ENCODE measurements around the gene GPN2.

GPN2 gene

DNA sequence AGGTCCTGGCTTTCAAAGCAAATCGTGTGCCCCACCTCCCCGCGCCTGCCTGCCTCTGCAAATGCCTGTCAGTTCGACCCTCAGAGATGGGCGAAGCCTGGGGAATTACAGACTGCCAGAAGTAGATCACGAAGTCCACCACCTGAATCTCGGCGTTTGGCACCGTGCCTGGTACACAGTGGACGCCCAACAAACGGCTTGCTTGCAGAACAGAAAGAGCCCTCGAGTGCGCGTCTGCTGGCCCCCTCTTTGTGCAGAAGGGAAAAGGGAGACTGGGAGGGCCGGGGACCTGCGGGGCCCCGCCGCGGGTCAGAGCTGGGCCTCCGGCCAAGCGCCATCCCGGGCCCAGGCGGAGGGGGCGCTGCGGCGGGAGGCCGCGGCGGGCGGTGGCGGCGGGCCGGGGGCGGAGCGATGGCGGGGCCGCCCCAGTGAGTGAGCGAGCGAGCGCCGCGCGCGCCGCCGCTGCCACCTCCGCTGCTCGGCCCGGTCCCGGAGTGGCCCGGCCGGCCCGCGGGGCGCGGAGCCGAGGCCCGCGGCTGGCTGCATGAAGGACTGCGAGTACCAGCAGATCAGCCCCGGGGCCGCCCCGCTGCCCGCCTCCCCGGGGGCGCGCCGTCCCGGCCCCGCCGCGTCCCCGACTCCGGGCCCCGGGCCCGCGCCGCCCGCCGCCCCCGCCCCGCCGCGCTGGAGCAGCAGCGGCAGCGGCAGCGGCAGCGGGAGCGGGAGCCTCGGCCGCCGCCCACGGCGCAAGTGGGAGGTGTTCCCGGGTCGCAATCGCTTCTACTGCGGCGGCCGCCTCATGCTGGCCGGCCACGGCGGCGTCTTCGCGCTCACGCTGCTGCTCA, 63.6 kb downstream of the GPN2 start, which contains the start of gene ZDHHC18:
Gene ZDHHC18 (plus strand): TSS at position 428 of the 845 bp plus-strand sequence. CDS start 117 bp downstream, at position 545.
- ChIA-PET POLR2A (interaction anchor here (0.5 to 1.0 kb wide), 7 partner anchors 15 to 40 kb away, joined by 3 to 8 read pairs (median 3); no protein-coding TSS in a partner anchor), CTCF (interaction anchor here (1.0 kb wide), 1 partner anchor 40 kb away, joined by 3 read pairs; no protein-coding TSS in a partner anchor)
- peak; percentile 67 for TF ChIP-seq L3MBTL2 (conservative IDR thresholded peaks at IDR 0.05)
- no peak for TF ChIP-seq ZNF384 (IDR thresholded peaks at IDR 0.05)
- no peak for TF ChIP-seq TARDBP (IDR thresholded peaks at IDR 0.05)
- TF ChIP-seq NFRKB (IDR thresholded peaks at IDR 0.05) = no peak
- no peak for TF ChIP-seq BHLHE40 (IDR thresholded peaks at IDR 0.05; ENCODE audit: borderline replicate concordance)
- TF ChIP-seq ELF4 (IDR thresholded peaks at IDR 0.05) = no peak; the same call in 1 of the 2 replicates
- TF ChIP-seq ARNT (IDR thresholded peaks at IDR 0.05) = no peak
- no peak for TF ChIP-seq FOXK2 (IDR thresholded peaks at IDR 0.05)
- TF ChIP-seq SUZ12 (IDR thresholded peaks at IDR 0.05) = no peak
- peak; percentile 92 for DNase-seq (ENCODE audit: extremely low spot score)

Measured in HEK293T (cell line).